ENCODE measurements around the gene DHRS3. TPM values are rescaled to one million over a fixed set of nuclear protein-coding genes. Genes with fewer than 3 reads are reported as not detected.

DHRS3 gene
- total RNA-seq, 1 experiment from 2014 or later = 87.0 TPM

DNA sequence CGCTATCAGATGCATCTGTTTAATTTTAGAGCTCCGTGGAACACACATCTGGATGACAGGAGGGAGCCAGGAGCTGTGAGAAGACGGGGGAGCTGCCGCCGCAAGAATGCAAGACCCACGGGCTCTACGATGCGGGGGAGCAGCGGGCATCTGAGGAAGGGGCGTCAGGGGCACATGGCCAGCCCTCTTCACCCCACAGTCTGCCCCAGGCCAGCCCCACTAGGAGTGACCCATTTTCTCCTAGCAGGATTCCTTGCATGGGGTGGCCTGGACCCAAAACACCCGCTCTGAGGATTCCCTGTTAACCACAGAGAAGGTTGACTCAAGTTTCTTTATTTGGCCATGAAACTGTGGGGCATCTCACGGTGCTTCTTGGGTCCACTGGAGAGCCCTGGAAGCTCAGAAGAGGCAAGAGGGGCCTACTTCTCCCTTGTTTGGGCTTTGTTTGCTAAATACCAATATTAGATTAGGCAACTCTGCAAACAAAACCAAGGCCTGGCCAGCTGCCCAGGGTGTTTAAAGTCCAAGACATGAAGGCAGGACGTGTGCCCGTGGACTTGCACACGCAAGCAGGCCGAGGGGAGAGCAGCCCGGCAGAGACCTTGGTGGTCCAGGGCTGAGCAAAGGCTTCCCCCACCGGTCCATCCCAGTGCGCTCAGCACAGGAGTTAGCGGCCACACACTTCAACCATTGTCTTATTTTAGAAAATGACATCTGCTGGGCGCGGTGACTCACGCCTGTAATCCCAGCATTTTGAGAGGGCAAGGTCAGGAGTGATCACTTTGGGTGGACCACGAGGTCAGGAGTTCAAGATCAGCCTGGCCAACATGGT, 89.8 kb downstream of the DHRS3 start (continued):
- TF ChIP-seq ZBTB33 (IDR thresholded peaks at IDR 0.05; ENCODE audit: extremely low read depth, insufficient replicate concordance, low read length) = no peak
- peak; percentile 57; the same call in 1 of the 2 replicates for TF ChIP-seq FOSL1 (IDR thresholded peaks at IDR 0.05; ENCODE audit: low read depth)
- TF ChIP-seq ELF1 (IDR thresholded peaks at IDR 0.05; ENCODE audit: borderline replicate concordance, low read depth) = no peak
- TF ChIP-seq, protein P1, sequence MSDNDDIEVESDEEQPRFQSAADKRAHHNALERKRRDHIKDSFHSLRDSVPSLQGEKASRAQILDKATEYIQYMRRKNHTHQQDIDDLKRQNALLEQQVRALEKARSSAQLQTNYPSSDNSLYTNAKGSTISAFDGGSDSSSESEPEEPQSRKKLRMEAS (IDR thresholded peaks at IDR 0.05) = 0 out of 2 replicates have a peak, but pooled peaks have one; percentile 5
- TF ChIP-seq, protein P2, sequence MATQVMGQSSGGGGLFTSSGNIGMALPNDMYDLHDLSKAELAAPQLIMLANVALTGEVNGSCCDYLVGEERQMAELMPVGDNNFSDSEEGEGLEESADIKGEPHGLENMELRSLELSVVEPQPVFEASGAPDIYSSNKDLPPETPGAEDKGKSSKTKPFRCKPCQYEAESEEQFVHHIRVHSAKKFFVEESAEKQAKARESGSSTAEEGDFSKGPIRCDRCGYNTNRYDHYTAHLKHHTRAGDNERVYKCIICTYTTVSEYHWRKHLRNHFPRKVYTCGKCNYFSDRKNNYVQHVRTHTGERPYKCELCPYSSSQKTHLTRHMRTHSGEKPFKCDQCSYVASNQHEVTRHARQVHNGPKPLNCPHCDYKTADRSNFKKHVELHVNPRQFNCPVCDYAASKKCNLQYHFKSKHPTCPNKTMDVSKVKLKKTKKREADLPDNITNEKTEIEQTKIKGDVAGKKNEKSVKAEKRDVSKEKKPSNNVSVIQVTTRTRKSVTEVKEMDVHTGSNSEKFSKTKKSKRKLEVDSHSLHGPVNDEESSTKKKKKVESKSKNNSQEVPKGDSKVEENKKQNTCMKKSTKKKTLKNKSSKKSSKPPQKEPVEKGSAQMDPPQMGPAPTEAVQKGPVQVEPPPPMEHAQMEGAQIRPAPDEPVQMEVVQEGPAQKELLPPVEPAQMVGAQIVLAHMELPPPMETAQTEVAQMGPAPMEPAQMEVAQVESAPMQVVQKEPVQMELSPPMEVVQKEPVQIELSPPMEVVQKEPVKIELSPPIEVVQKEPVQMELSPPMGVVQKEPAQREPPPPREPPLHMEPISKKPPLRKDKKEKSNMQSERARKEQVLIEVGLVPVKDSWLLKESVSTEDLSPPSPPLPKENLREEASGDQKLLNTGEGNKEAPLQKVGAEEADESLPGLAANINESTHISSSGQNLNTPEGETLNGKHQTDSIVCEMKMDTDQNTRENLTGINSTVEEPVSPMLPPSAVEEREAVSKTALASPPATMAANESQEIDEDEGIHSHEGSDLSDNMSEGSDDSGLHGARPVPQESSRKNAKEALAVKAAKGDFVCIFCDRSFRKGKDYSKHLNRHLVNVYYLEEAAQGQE (IDR thresholded peaks at IDR 0.05; ENCODE audit: low read depth) = no peak
- no peak for TF ChIP-seq SRF (IDR thresholded peaks at IDR 0.05; ENCODE audit: low read depth)
- TF ChIP-seq ZFX (IDR thresholded peaks at IDR 0.05) = no peak
- TF ChIP-seq, protein P3, sequence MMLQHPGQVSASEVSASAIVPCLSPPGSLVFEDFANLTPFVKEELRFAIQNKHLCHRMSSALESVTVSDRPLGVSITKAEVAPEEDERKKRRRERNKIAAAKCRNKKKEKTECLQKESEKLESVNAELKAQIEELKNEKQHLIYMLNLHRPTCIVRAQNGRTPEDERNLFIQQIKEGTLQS (IDR thresholded peaks at IDR 0.05) = no peak
- TF ChIP-seq POLR2AphosphoS5 (IDR thresholded peaks at IDR 0.05; ENCODE audit: low read depth, low read length) = no peak

Measured in HCT116 (cell line).